ENCODE results near the gene DPF3.
A peak's percentile ranks its signal among the peaks of the same experiment; 100 is the strongest.

The DPF3 gene

GRCh38 chr14:72893636-72894322 lies at the start of gene DPF3:
Gene DPF3, minus strand, starts transcription at chr14:72894101. Its CDS starts 13 bp downstream, at chr14:72894088.
- DNase-seq = peak; percentile 91

DNA sequence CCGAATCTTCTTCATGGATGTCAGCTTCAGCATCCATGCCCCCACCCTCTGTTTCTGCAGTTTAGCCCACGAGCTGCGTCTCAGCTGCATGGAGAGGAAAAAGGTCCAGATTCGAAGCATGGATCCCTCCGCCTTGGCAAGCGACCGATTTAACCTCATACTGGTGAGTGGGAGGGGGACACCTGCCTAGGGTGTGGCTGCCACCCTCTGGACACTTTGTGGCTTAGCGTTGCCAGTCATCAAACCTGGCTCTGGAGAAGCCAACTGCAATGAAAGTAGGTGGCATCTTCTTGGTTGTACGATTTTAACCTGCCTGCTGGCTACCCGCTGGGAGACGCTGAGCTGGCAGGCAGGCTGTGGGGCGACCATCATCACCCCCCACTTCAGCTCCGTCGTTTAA lies 49.0 kb upstream of the DPF3 start:
- DNase-seq = no peak

- no peak for DNase-seq
These were observed 47.5 kb upstream of the DPF3 start for GRCh38 chr14:72941286-72941985.

DNA sequence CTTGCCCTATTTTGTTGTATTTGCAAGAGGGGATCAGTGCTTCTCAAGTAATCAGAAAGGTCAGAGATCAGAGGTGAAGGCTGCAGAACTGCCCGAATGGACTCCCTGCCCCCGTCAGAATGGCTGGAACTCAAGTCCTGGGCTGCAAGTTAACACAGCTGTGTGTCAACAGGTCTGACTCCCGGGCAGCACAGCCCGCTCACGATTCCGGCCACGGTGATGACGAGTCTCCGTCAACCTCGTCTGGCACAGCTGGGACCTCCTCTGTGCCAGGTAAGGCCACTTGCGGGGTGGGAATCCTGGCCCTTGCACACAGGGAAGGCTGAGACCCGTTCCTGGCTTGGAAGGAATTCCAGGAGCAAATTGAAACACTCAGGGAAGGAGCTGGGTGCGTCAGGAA lies 45.7 kb upstream of the DPF3 start:
- no peak for DNase-seq

- no peak for DNase-seq
These were observed 39.0 kb upstream of the DPF3 start for GRCh38 chr14:72932893-72933292.

- no peak for DNase-seq
These were observed 35.6 kb upstream of the DPF3 start for GRCh38 chr14:72929316-72930080.

DNA sequence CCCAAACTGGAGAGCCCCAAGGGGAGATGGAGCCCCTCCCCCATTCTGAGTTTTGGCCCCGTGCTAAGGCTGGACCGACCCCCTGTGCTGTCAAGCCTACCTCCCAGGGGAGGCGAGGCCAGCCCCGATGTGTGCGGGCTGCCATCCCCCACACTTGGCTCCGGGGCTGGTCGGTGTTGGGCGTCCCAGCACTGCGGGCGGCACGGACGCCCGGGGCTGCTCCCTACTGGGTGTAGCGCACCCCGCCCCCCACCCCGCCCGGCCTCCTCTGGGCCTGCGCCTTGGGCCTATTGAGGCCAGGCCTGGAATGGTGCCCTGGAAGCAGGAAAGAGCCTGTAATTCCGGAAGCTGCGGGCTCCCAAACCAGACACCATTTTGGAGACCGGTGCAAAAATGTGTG lies 35.0 kb upstream of the DPF3 start:
- no peak for DNase-seq

DNA sequence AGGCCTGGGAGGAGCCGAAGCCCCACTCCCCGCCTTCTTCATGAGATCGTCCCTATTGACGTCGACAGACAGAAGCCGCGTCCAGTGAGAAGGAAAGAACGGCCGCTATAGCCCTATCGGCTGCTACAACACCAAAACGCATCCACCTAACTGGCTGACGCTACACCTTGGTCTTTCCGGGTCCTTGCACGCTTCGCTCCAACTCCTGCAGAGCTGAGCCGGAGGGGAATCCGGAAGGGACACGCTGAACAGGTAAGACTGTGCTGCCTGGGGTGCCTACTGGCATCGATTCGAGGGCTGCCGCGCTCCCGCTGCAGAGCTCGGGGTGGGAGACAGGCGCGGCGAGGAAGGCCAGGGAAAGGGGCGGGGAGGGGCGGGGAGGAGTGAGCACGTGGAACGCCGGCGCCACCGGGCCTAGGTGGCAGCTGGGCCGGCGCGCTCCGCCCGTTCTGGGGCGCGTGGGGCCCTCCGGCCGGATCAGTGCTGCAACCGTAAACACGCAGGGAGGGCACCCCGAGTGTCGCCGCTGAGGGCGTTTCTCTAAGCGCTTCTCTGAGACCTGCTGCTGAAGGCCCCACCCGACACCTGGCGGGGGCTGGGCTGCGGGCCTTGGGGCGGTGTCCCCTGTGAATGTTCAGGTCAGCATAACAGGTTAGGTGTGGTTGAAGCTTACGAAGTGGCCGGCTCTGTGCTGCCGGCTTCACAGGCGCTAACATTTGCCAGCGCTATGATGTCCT lies 32.6 kb upstream of the DPF3 start, which contains the start of gene DCAF4:
Gene DCAF4 (plus strand): TSS at position 173 of the 737 bp plus-strand sequence. CDS start 11,515 bp downstream, outside the sequence.
- DNase-seq = peak; percentile 99

DNA sequence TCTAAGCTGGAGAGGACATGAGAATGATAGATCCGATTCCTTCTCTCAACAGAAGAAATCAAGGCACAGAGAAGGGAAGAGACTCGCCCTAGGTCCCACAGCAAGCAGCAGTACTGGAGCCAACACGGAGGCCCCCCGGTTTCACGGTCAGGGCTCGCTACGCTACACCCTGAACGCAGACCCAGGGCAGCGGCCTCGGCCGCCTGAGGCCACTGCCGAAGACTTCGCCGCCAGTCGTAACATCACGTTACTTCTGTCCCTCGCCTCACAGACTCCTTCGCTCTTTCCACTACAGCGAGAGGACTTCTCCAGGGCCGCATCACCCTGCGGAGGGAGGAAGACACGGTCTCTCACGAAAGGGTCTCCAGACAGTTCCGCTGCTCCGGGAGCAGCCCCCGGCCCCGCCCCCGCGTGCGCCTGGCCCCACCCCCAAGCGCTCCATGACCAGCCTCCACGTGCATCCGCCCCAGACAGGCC lies 32.0 kb upstream of the DPF3 start:
- DNase-seq = no peak

DNA sequence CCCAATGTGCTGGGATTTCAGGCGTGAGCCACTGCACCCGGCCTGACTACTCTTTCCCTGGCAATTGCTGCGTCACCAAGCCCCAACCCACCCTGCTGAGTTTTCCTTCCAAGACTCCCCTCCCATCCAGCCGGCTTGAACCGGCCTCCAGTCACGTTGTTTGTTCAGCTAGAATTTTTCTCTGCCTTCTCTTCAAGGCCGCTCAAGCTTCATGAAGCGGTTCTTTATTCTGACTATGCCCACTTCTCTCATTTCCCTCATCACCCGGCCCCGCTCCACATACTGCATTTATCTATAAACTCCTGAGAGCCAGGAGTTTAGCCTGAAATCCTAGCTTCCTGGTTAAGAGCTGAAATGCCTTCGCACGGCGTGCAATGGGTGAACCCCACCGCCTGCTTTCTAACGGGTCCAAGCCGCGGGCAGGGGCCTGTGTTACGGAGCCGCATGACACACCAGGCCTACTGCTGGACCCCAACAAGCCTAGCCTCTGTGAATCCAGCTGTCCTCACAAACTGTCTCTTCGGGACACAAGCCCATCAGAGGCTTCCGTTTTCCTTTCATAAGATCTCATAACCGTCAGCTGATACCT lies 31.4 kb upstream of the DPF3 start:
- DNase-seq = no peak

DNA sequence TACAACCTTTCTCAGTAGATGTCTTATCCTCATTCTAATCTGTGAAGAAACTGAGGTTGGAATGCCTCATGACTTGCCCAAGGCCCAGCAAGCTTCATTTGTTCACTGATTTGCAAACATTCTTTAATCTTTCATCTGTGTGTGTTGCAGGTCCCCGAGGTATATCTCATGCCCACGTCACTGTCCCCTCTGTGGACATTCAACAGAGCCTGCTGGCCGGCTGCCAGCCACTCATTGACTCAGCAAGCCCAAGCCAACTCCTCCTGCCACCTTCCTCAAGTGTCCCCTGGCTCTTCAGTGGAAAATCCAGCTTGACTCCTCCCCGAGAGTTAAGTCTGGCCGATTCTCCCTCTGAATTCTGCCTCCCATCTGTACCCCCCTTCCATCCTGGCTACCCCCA lies 30.4 kb upstream of the DPF3 start:
- DNase-seq = no peak

GRCh38 chr14:72921396-72921795 lies 27.5 kb upstream of the DPF3 start:
- no peak for DNase-seq

DNA sequence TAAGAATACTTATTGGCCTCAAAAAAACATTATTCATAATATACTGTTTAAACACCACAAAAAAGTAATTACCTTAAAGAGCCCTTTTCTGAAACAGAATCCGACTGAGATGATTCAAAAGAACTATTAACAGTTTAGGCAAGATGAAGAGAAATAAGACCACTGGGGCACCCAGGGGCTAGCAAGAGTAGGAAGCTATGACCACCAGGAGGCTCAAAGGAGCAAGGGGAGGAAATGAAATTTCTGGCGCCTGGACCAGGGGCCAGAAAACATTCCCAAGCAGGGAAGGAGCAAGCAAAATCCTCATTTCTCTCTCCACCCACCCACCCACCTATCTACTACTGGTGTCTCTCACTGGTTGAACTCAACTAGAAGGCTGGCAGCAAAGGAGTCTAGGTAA lies 26.1 kb upstream of the DPF3 start:
- no peak for DNase-seq

DNA sequence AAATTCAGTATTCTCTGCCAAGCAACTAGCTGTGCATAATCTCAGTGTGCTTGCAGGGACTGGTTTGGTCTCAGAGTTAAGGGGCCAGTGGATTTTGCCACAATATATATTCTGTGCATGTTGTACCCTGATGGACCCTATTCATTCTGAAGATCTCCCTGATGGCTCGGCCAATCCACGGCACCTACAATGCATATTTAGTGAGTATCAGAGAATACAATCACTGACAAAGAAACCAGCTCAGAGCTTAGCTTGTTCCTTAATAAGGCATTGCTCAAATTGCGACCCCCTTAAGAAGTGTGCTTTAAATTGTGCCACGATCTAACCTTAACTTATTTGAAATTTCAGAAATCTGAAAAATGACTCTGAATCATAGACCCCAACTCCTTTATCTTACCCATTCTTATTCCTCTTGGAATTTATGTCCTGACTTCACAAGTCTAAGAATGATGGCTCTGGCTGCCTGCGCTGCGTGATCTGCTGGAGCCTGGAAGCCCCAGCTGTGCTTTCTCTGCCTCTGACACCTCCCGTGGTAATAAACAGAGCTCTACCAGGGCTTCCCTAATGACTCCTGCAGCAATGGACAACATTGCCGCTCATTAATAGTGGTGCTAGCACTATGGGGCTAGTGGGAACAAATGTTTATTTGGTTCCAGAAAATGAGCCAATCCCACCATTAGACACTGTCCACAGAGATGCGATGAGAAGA lies 23.3 kb upstream of the DPF3 start:
- no peak for DNase-seq

DNA sequence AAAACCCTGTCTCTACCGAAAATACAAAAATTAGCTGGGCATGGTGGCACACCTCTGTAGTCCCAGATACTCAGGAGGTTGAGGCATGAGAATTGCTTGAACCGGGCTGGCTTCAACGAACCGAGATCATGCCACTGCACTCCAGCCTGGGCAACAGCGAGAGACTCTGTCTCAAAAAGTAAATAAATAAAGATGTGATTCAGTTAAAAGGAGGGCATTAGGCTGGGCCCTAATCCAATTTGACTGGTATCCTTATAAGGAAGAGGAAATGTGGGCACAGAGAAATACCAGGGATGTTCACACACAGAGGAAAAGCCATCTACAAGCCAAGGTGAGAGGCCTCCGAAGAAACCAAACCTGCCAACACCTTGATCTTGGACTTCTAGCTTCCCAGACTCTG lies 22.3 kb upstream of the DPF3 start:
- no peak for DNase-seq

- no peak for DNase-seq
These were observed 19.9 kb upstream of the DPF3 start for GRCh38 chr14:72913809-72914208.

GRCh38 chr14:72909163-72909562 lies 15.3 kb upstream of the DPF3 start:
- no peak for DNase-seq

- DNase-seq = peak; percentile 35
These were observed 14.0 kb upstream of the DPF3 start for GRCh38 chr14:72907886-72908285.

- DNase-seq = no peak
These were observed 13.0 kb upstream of the DPF3 start for GRCh38 chr14:72906879-72907278.

GRCh38 chr14:72906316-72906715 lies 12.4 kb upstream of the DPF3 start:
- peak; percentile 46 for DNase-seq

DNA sequence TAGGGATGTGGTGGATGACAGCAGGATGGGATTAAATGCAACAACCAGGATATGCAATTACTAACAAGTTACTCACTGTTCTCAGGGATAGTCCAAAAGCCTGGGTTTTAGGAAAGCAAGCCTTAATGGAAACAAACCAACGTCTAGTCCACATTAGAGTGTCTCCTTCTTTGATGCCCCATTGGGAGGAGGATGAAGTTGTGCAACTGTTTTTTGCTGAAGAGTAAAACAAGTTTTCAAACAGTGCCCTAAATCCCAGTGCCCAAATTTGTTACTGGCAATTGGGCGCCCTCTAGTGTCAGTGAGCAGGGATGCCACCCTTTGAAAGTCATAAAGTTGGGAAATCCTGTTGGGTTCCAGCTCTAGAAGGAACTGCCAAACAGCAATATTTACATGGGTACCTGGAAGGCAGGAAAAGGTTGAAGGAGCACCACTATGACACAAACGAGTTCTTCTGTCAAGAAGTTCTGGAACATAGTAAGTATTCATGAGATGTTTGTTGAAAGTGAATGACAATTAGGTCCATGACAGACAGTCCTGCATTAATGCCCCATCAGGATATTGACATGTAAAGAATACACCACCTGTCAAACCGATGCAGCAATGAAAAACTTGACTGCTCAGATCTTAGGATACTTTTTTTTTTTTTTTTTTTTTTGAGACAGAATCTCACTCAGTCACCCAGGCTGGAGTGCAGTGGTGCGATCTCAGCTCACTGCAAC lies 11.1 kb upstream of the DPF3 start:
- DNase-seq = peak; percentile 53

Measured in amniotic stem cell (primary cell).